Hematopoietic multipotent progenitor cell treated with erythropoietin and hydrocortisone succinate and interleukin-3 and kit ligand, for 15 days (in vitro differentiated cells): ENCODE measurements around the gene ACCS.

Experiments used
- DNase-seq: peaks from one replicate; pipeline ENCODE4 v3.0.0-alpha.2; 2015; ENCODE audit warnings: low spot score

Gene ACCS

DNA sequence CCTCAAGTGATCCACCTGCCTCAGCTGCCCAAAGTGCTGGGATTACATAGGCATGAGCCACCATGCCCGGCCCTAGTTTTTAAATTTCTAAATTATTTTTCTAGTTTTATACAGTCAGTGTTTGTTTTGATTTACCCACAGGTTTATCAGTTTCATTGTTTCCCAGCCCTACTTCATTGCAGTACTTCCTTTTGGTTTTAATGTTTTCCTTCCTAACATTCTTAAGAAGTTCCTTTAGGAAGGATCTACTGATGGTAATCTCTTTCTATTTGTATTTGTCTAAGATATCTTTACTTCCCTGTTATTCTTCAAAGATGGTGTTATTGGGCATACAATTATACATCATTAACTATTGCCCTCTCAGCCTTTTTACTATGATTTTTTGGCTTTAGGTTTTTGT lies 24.5 kb downstream of the ACCS start:
- DNase-seq: no peak

DNA sequence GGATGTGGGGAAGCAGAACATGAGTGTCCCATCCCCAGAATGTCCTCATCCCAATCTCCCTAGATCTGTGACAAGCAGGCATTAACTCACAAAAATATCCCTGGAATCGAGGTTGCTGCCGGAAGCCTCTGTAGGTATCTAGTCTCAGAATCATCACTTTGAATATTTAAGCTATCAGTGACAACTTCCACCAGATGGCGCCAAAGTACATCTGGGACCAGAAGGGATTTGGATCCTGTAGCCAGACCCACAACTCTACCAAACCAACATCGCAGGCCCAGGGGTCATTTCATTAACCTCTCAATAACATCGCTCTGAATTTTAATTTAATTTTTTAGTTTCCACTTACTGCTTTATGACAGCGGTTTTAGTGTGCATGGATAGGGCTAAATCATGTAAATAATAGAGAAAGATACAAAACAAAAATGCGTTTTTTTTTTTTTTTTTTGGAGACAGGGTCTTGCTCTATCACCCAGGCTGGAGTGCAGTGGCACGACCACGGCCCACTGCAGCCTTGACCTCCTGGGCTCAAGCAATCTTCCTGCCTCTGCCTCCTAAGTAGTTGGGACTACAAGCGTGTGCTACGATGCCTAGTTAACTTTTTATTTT lies 28.3 kb downstream of the ACCS start:
- peak; percentile 87 for DNase-seq

DNA sequence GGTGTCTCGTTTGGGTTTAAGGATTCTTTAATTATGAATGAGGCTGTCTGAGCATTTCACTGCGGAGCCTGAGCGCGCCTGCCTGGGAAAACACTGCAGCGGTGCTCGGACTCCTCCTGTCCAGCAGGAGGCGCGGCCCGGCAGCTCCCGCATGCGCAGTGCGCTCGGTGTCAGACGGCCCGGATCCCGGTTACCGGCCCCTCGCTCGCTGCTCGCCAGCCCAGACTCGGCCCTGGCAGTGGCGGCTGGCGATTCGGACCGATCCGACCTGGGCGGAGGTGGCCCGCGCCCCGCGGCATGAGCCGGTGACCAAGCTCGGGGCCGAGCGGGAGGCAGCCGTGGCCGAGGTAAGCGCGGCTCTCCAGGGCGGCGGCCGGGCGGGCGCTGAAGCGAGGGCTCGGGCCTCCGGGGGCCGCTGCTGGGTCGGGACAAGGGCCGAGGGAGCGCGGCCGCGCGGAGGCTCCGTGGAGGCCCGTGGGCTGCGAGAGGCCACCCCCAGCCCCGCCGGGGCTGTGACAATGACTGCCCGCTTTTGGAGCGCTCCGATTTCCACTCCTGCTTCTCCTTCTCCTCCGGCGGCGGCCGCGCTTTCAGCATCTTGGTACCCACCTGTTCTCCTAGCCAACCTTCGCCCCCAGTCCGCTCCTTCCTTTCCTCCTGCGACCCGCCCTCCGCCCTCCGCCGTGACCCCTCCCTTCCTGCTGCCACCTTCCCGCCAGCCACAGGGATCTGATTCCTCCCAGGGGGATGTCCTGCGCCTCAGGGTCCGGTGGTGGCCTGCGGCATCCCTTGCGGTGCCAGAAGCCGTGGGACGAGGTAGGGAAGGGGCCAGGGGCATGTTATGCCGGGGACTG lies 29.7 kb downstream of the ACCS start, which contains the start of gene EXT2:
Gene EXT2 (plus strand): TSS at position 173 of the 854 bp plus-strand sequence. CDS start 12,035 bp downstream, outside the sequence.
- DNase-seq: peak; percentile 86

DNA sequence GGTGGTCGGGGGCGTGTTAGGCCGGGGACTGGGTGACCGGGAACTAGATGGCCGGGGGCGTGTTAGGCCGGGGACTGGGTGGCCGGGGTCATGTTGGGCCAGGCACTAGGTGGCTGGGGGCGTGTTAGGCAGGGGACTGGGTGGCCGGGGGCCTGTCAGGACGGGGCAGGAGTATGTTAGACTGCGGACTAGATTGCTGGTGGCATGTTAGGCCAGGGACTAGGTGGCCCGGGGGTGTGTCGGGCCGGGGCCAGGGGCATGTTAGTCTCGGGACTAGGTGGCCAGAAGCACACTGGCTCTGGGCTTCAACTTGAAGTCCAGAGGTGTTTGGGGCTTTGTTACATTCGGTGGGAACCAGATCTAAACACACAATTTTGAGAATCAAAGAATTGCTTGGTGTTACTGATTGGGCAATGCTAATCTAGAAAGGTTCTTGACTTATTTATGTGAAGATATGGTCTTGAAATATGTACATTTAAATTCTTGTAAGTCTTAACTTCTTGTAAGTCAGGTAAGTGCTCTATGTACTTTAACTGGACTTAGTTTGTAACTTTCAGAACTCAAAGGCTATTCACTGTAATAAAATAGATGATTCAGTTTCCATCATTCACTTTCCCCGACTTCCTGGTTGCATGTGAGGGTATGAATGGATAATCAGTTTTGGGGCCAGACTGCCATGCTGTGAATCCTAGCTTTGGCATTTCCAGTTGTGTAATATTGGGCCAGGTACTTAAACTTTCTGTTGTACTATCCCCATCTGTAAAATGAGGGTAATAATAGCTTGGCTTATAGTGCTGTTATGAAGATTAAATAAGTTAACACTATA lies 30.5 kb downstream of the ACCS start:
- no peak for DNase-seq

DNA sequence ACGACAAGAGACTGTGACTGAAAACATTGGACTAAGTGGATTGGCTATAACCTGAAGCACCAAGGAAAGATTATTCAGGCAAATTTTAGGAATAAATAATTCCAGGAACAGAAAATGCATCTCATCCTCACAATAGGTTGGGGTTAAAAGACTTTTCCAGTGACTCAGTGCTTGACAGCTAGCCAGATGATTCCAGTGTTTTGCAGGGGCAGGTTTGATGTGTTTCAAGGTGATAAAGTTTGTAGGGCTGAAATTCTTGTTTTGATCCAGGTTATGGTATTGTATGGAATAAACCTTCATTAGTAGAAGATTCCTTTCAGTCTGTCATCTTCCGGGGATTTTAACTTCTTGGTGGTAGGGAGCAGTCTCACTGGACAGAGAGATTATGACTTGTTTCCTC lies 31.8 kb downstream of the ACCS start:
- no peak for DNase-seq

DNA sequence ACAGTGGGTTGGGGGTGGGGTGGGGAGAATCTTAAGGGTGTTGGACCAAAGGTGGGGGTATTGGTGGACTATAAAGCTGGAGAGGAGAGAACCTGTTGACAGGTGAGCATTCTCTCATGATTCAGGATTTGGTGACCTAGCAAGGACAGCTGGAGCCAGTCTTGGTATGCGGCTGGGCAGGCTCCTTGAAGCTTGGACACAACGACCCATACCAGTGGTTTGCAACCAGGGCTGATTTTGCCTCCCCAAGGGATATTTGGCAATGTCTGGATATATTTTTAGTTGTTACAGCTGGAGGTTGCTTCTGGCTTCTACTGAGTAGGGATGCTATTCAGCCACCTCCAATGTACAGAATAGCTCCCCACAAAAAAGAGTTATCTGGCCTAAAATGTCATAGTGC lies 35.0 kb downstream of the ACCS start:
- DNase-seq: no peak

DNA sequence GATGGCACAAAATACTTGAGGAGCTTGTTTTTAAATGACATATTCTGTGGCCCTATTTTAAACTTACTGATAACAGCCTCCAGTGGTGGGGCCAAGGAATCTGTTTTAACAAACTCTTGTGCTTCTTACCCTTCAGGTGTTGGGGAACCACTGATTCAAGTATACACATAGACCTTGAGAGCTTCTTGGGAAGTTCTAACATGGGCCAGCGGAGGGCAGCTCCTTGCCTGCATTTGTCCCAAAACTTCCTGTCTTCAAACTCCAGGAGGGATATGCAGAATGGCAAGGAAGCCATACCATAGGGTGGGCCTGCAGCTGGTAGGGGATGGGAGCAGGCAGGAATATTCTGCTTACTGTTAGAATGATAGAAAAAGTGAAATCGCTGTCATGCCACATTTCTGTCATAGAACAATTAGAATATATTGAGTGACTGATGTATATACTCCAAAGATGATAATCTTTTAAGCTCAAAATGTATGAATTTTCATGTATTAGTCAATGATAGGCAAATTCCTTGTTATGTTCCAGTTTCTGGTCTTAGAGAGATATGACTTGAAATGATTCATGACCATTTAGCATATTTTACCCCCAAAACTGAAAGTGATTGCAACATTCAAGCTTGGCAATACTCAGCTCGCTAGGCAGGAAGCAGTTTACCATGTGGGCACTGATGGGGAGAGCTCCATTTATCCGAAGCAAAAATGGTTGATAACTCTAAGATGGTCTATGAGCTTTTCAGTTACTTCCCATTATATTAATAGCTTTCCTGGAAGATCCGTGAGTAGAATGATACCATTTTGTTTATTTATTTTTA lies 38.6 kb downstream of the ACCS start:
- DNase-seq: no peak

DNA sequence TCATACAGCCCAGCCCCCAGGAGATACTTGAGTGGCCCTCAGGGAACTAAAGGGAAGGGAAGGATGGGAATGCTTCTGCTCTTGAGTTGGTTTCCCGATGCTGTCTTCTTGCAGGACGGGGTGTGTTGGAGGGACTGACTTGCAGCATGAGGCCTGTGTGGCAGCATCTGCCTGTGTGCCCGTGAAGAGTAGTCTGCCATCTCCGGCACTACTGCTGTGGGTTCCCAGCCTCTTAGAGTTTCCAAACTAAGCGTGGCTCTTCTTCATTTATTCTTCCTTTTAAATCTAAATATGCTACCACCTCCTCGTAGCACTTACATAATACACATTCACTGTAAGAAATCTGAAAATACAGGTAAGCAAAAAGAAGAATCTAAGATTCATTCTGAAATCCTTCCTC lies 42.2 kb downstream of the ACCS start:
- no peak for DNase-seq

DNA sequence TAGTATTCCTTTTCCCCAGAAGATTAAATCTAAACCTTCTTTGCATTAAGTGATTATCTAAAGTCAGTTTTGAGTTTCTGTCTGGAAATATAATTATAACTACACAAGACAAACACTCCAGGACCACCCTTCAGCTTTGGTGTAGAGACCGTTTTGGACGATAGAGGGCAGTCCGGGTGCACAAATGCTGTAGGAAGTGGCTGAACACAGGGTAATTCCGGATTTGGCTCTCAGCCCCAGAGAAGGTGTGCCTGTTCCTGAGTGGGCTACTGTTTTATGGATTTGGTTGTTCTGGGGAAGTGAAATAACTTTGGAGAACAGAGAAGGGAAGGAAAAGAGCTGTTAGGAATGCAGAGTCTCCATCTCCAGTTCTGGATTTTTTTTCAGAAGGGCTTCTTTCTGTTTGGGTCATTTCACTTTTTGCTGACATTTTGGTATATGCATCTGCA lies 44.2 kb downstream of the ACCS start:
- DNase-seq: peak; percentile 49

DNA sequence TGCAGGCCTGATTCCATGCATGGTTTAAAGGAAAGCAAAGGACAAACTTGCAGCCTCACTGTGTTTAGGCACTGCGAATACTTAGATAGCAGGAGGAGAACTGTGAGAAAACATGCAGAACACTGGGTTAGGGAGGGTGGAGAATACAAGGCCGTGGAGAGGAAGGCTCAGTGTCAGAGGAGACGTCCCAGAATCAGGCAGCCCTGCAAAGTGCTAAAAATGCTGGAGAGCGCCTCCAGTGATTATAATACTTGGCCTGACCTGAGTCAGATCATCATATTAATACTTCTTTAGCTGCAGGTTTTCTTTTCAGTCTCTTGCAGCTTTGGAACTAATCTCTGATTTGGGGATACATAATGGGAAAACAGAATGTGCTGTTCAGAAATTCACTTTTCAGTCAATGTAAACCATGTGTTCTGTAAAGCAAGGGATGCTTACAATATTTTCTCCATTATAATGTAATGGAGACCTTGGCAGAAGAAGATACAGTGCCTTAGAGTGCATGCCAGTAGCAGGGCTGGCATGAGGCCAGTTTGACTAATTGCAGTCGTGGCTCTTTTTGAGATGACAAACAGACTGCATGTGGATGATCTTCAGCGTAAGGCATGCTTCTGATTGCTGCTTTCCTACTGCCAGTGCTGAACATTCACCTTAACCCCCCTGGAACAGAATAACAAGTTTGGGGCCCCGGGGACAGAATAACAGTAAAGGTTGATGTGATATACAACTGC lies 46.2 kb downstream of the ACCS start:
- no peak for DNase-seq

DNA sequence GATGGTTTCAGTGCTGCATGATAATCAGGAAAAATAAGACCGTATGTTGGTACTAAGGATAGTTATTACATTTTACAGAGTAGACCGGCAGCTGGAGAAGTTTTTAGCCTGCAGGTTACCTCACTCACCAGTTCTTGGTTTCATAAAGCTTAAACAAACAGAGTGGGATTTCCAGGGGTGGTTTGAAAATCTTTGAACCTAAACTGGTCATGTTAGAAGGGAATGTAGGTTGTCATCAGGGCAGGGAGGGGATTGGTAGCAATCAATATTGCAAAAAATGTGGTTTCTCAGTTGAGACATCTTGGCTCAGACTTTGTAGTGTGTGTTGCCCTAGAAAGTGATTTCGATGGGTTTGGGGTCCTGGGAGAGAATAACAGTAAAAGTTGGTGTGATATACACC lies 46.9 kb downstream of the ACCS start:
- no peak for DNase-seq

DNA sequence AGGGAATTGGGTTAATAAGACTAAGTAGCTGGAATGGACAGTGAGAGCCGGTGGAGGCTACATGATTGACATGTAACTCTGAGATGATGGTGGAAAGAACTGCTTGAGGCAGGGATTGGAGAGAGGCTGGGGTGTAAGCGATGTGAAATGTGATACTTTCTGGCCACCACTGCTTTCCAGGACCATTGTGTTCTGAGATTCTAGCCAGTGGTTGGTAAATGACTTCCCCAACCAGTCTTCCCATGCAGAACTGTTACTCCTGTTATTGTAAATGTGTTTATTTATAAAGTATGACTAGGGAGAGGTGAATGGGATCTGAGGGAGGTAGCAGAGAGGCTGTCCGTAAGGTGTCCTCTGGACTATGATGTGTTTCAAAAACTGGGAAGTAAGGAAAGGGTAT lies 47.5 kb downstream of the ACCS start:
- no peak for DNase-seq

DNA sequence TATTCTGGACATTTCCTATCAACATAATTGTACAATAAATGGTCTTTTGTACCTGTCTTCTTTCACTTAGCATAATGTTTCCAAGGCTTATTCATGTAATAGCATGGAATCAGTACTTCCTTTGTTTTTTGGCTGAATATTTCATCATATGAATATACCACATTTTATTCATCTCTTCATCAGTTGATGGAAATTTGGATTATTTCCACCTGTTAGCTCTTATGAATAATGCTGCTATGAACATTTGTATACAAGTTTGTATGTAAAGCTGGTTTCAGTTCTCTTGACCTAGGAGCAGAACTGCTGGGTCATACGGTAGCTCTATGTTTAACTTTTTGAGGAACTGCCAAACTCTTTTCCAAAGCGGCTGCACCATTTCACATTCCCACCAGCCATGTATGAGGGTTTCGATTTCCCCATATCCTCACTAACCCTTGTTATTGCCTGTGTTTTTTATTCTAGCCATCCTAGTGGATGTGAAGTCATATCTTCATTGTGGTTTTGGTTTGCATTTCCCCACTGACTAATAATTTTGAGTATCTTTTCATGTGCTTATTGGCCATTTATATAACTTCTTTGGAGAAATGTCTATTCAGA lies 50.3 kb downstream of the ACCS start:
- no peak for DNase-seq

DNA sequence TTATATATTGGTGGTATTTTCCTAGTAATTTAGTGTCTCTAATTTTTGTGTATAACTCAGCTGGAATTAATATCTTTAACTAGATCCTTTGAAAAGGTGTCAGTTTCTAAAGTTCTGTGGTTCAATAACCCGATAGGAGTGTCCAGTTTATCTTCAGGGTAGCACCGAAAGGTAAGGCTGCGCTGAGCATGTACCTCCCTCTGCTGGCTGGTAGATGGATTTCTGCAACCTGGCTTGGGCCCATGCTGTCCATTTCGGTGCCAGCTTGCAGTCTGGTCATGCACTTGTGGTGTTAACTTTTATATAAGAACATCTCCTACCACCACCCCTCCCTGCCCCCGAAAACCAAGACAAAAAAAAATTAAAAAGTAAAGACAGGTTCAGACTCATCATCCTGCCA lies 54.1 kb downstream of the ACCS start:
- DNase-seq: peak; percentile 14

DNA sequence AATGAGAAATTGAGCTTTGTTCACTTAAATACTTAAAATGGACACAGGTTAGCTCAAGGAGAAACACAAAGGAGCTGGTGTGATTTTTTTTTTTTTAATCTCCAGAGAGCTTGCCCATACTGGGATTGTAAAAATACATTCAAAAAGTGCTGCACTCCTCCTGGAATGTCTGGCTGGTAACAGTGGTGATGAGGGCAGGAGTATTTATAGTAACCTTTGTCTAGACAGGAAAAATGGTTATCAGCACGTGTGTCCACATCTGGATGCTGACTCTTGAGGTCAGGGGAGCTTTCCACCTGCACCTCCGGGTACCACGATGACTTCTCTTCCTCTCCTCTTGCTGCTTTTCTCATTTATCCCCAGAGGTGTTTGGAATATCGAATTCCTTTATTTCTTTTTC lies 59.5 kb downstream of the ACCS start:
- no peak for DNase-seq

DNA sequence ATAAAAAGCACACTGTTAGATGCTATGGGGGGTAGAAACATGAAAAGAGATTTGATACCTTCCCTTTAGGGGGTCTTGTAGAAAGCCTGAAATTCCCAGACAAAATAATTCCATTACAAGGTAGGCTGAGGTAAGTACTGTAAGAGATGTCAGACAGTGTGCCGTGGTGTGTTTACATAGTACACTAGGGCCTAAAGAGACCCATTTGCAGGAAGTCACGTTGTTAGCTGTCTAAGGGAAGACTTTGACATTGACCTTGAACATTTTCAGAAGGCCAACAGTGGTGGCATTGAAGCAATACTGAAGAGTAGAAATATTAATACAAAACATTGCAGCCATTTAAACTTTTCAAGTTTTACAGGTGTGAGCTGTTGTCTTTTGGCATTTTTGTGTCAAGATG lies 60.2 kb downstream of the ACCS start:
- no peak for DNase-seq

DNA sequence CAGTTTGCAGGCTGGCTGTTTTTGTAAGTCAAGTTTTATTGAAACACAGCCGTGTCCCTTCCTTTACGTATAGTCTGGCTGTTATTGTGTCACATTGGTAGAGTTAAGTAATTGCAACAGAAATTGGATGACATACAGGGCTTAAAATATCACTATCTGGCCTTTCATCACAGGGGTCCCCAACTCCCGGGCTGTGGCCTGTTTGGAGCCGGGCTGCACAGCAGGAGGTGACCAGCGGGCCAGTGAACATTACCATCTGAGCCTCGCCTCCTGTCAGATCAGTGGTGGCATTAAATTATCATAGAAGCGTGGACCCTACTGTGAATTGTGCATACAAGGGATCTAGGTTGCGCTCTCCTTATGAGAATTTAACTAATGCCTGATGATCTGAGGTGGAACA lies 61.1 kb downstream of the ACCS start:
- no peak for DNase-seq

DNA sequence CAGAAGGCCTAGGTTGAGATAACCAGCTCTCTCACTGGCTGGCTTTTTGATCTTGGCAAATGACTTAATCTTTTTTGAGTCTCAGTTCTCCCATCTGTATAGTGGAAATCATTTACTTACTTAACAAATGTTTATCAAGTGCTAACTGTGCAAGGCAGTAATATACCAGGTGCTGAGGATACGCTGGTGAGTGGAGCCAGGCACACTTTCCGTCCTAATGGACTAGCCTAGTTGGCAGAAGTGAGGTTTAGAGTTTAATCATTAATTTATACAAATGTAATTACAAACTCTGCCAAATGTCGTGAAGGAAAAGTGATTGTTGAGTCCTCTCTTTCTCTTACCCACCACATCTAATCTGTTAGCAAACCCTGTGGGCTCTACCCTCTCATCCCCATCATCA lies 62.7 kb downstream of the ACCS start:
- DNase-seq: no peak

DNA sequence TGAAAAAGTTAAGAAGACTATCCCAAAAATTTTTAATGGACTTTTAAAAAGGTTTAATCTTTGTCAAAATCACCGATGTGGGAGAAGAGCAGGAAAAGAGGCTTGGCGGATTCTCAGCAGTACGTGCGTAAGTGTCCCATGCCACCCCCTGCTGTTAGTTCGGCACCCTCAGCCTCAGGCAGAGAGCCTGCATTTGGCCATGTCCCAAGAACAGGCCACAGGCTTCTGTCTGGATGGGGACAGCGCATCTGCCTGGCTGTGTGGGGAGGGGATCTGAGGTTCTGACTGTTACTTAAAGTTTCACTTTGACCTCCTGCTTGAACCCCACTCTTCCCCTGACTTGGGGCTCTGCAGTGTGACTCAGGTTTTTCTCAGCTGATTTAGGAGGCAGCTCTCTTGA lies 64.7 kb downstream of the ACCS start:
- no peak for DNase-seq

DNA sequence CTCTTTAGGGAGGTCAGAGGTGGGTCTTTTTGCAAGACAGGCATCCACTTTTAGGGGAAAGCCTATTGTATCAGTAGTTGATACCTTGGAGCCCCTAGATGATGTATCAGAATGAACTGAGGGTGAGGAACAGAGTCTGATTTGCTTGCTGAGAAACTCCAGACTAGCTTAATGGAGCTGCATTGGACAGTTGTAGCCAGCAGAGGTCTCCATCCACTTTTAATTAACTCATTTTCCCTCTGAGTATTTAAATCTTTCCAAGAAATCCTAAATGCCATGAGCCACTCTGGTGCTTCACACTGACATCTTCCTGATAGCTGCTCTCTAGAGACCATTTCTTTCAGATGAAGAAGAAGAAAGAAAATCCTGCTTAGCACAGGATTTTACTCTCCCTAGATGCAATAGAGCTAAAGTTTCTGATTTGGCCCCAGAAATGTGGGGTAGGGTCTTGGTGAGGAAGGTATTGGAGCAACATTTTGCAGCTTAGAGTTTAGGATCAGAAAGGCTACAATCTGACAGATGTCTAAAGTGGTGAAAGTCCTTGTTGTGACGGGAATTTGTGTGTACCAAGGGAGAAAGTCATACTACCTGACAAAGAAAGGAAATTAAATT lies 67.4 kb downstream of the ACCS start:
- DNase-seq: no peak
